ENCODE data around the gene TCTN1.

- TF ChIP-seq EZH2 (IDR thresholded peaks at IDR 0.05), result no peak
- TF ChIP-seq FOSL1 (IDR thresholded peaks at IDR 0.05; ENCODE audit: low read depth), result no peak
- no peak for TF ChIP-seq POLR2A (IDR thresholded peaks at IDR 0.05; ENCODE audit: borderline replicate concordance, extremely low read depth, insufficient read depth, insufficient read length)
- TF ChIP-seq CBX3 (IDR thresholded peaks at IDR 0.05; ENCODE audit: low read depth), result no peak
- no peak for TF ChIP-seq EZH2phosphoT487 (IDR thresholded peaks at IDR 0.05; ENCODE audit: borderline replicate concordance)
- no peak for TF ChIP-seq SRF (IDR thresholded peaks at IDR 0.05; ENCODE audit: low read depth)
- no peak for TF ChIP-seq SIN3A (IDR thresholded peaks at IDR 0.05; ENCODE audit: low read depth)
- no peak for TF ChIP-seq CTCF (IDR thresholded peaks at IDR 0.05 in 2 of 3, conservative IDR thresholded peaks at IDR 0.05 in 1 of 3; ENCODE audit: borderline replicate concordance in 1 of 3, insufficient read depth in 1 of 3, low read depth in 2 of 3, low read length in 2 of 3)
- no peak for TF ChIP-seq POLR2AphosphoS5 (IDR thresholded peaks at IDR 0.05; ENCODE audit: low read depth, low read length)
- TF ChIP-seq CEBPB (IDR thresholded peaks at IDR 0.05; ENCODE audit: low read depth), result no peak
- TF ChIP-seq ZNF274 (IDR thresholded peaks at IDR 0.05; ENCODE audit: low read depth, low read length), result no peak
Observed at GRCh38 chr12:110683888-110684287, 70.0 kb downstream of the TCTN1 start.

Measured in HCT116 (cell line).